RWPE2 (cell line): ENCODE results near the gene RHOC.

Source experiments
- ATAC-seq: fragments of 200-7000 bp; cut with Tn5 transposase; 3 replicates; pipeline ENCODE4 v1.9.1; 2021; ENCODE audit warnings: low read depth
- DNase-seq: peaks from one replicate; pipeline ENCODE4 v3.0.0-alpha.2; 2020; ENCODE audit warnings: low spot score
- H3K27ac ChIP-seq: fragments of 450-650 bp; 2 replicates; pipeline ENCODE4 v1.5.1; 2017; ENCODE audit warnings: mild to moderate bottlenecking; ENCODE audit not compliant: poor library complexity, severe bottlenecking
- H3K27me3 ChIP-seq: fragments of 250-450 bp; sonication (Bioruptor Pico); 2 replicates; pipeline ENCODE4 v1.5.1; 2021; ENCODE audit warnings: mild to moderate bottlenecking, moderate library complexity; ENCODE audit not compliant: insufficient read depth, poor library complexity, severe bottlenecking
- H3K36me3 ChIP-seq: fragments of 250-450 bp; sonication (Bioruptor Pico); 2 replicates; pipeline ENCODE4 v1.5.1; 2020; ENCODE audit warnings: low read depth, mild to moderate bottlenecking, moderate library complexity
- H3K4me1 ChIP-seq: fragments of 250-450 bp; sonication (Bioruptor Pico); 2 replicates; pipeline ENCODE4 v1.5.1; 2021; ENCODE audit warnings: mild to moderate bottlenecking, moderate library complexity; ENCODE audit not compliant: insufficient read depth, poor library complexity, severe bottlenecking
- H3K4me3 ChIP-seq: fragments of 250-450 bp; sonication (Bioruptor Pico); 2 replicates; pipeline ENCODE4 v1.5.1; 2021; ENCODE audit warnings: mild to moderate bottlenecking, moderate library complexity; ENCODE audit not compliant: severe bottlenecking
- H3K9me3 ChIP-seq: fragments of 250-450 bp; sonication (Bioruptor Pico); 2 replicates; pipeline ENCODE4 v1.5.1; 2021; ENCODE audit warnings: mild to moderate bottlenecking, moderate library complexity; ENCODE audit not compliant: severe bottlenecking
- CTCF ChIP-seq: fragments of 450-650 bp; IDR thresholded peaks from one replicate; pipeline ENCODE4 v1.5.1; 2017; ENCODE audit warnings: mild to moderate bottlenecking, moderate library complexity; ENCODE audit not compliant: poor library complexity, severe bottlenecking

The RHOC gene

GRCh38 chr1:112720800-112721199 lies 13.9 kb upstream of the RHOC start:
- ATAC-seq: no peak
- Histone ChIP-seq H3K27me3 (no peaks in the 10 kb centered on the region), H3K36me3 (no peaks in the 10 kb centered on the region), H3K9me3 (no peaks in the 10 kb centered on the region), H3K4me3 (no peak overlapping the region), H3K4me1 (no peaks in the 10 kb centered on the region), H3K27ac (no peak overlapping the region)
- no peak for TF ChIP-seq CTCF
- no peak for DNase-seq

- no peak for DNase-seq
- no peak for ATAC-seq
- no peak for TF ChIP-seq CTCF
- Histone ChIP-seq H3K36me3 (no peaks in the 10 kb centered on the region), H3K27me3 (no peaks in the 10 kb centered on the region), H3K9me3 (no peaks in the 10 kb centered on the region), H3K4me1 (no peaks in the 10 kb centered on the region), H3K4me3 (no peak overlapping the region), H3K27ac (no peak overlapping the region)
These were observed 12.8 kb upstream of the RHOC start for GRCh38 chr1:112719706-112720105.

- TF ChIP-seq CTCF: peak; percentile 96
- DNase-seq: no peak
- ATAC-seq: peak; percentile 55
- H3K9me3 ChIP-seq: no peaks in the 10 kb centered on the region
- H3K4me1 ChIP-seq: no peaks in the 10 kb centered on the region
- no peak overlapping the region for H3K27ac ChIP-seq
- no peaks in the 10 kb centered on the region for H3K27me3 ChIP-seq
- H3K4me3 ChIP-seq: peak overlapping the region; percentile 19
- H3K36me3 ChIP-seq: no peaks in the 10 kb centered on the region
These were observed 11.9 kb upstream of the RHOC start for GRCh38 chr1:112718691-112719418.

GRCh38 chr1:112717263-112717873 lies 10.4 kb upstream of the RHOC start:
- no peak for ATAC-seq
- TF ChIP-seq CTCF: no peak
- Histone ChIP-seq H3K4me3 (no peak overlapping the region), H3K36me3 (no peaks in the 10 kb centered on the region), H3K4me1 (no peaks in the 10 kb centered on the region), H3K27ac (no peak overlapping the region), H3K27me3 (no peaks in the 10 kb centered on the region), H3K9me3 (no peaks in the 10 kb centered on the region)
- no peak for DNase-seq
